IPS-NIHi11 (cell line): ENCODE measurements around the gene IL1RAP.
"Not testable (repeated sequence)": the region's sequence is repeated elsewhere in the genome, so short reads cannot be mapped to it uniquely, and the experiment has no call there.

Source experiments
- DNase-seq: peaks from one replicate; pipeline ENCODE4 v3.0.0; 2012; ENCODE audit warnings: mixed read lengths, low spot score

Gene IL1RAP

GRCh38 chr3:190666821-190667220 lies 152.9 kb downstream of the IL1RAP start:
- no peak for DNase-seq

GRCh38 chr3:190671658-190672057 lies 157.8 kb downstream of the IL1RAP start:
- no peak for DNase-seq

GRCh38 chr3:190673148-190673547 lies 159.3 kb downstream of the IL1RAP start:
- DNase-seq = no peak

GRCh38 chr3:190676481-190676880 lies 162.6 kb downstream of the IL1RAP start:
- DNase-seq = no peak

GRCh38 chr3:190677001-190677400 lies 163.1 kb downstream of the IL1RAP start:
- no peak for DNase-seq

- not testable (repeated sequence) for DNase-seq
Observed at GRCh38 chr3:190677868-190678267, 164.0 kb downstream of the IL1RAP start.

- no peak for DNase-seq
Observed at GRCh38 chr3:190680691-190681090, 166.8 kb downstream of the IL1RAP start.

- no peak for DNase-seq
Observed at GRCh38 chr3:190684776-190685175, 170.9 kb downstream of the IL1RAP start.

GRCh38 chr3:190686011-190686410 lies 172.1 kb downstream of the IL1RAP start:
- no peak for DNase-seq

GRCh38 chr3:190690246-190690645 lies 176.4 kb downstream of the IL1RAP start:
- no peak for DNase-seq

GRCh38 chr3:190692256-190692655 lies 178.4 kb downstream of the IL1RAP start:
- no peak for DNase-seq

- DNase-seq = no peak
Observed at GRCh38 chr3:190694335-190695001, 180.6 kb downstream of the IL1RAP start.

GRCh38 chr3:190695225-190695624 lies 181.3 kb downstream of the IL1RAP start:
- DNase-seq = no peak

- DNase-seq = no peak
Observed at GRCh38 chr3:190695994-190696393, 182.1 kb downstream of the IL1RAP start.

- DNase-seq = no peak
Observed at GRCh38 chr3:190696777-190697501, 183.1 kb downstream of the IL1RAP start.

GRCh38 chr3:190697502-190697830 lies 183.6 kb downstream of the IL1RAP start:
- DNase-seq = no peak

GRCh38 chr3:190697901-190698300 lies 184.0 kb downstream of the IL1RAP start:
- no peak for DNase-seq

- no peak for DNase-seq
Observed at GRCh38 chr3:190699776-190700175, 185.9 kb downstream of the IL1RAP start.

GRCh38 chr3:190701096-190701532 lies 187.2 kb downstream of the IL1RAP start:
- peak; percentile 41 for DNase-seq

- DNase-seq = no peak
Observed at GRCh38 chr3:190706582-190706981, 192.7 kb downstream of the IL1RAP start.
